ENCODE measurements around the gene MYL5.
"Not testable (repeated sequence)": the region's sequence is repeated elsewhere in the genome, so short reads cannot be mapped to it uniquely, and the experiment has no call there.

- TF ChIP-seq CTCF (conservative IDR thresholded peaks at IDR 0.05); EZH2 (IDR thresholded peaks at IDR 0.05; ENCODE audit: low read depth): not testable (repeated sequence)
Measured at GRCh38 chr4:694341-694940, 20.1 kb downstream of the MYL5 start.

Data from PC-9 (cell line).